GM18505 (cell line): ENCODE data around the gene FANK1.

Experiments used
- ATAC-seq: cut with Tn5 transposase; IDR thresholded peaks from one replicate; pipeline ENCODE4 v1.9.1; 2021; ENCODE audit not compliant: unreplicated experiment
- POLR2A ChIP-seq: IDR thresholded peaks from 4 replicates; pipeline ENCODE4 v1.6.1; 2011; ENCODE audit warnings: borderline replicate concordance; ENCODE audit not compliant: insufficient read depth, insufficient read length; ENCODE audit errors: extremely low read depth

The FANK1 gene, protein sequence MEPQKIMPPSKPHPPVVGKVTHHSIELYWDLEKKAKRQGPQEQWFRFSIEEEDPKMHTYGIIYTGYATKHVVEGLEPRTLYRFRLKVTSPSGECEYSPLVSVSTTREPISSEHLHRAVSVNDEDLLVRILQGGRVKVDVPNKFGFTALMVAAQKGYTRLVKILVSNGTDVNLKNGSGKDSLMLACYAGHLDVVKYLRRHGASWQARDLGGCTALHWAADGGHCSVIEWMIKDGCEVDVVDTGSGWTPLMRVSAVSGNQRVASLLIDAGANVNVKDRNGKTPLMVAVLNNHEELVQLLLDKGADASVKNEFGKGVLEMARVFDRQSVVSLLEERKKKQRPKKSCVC

DNA sequence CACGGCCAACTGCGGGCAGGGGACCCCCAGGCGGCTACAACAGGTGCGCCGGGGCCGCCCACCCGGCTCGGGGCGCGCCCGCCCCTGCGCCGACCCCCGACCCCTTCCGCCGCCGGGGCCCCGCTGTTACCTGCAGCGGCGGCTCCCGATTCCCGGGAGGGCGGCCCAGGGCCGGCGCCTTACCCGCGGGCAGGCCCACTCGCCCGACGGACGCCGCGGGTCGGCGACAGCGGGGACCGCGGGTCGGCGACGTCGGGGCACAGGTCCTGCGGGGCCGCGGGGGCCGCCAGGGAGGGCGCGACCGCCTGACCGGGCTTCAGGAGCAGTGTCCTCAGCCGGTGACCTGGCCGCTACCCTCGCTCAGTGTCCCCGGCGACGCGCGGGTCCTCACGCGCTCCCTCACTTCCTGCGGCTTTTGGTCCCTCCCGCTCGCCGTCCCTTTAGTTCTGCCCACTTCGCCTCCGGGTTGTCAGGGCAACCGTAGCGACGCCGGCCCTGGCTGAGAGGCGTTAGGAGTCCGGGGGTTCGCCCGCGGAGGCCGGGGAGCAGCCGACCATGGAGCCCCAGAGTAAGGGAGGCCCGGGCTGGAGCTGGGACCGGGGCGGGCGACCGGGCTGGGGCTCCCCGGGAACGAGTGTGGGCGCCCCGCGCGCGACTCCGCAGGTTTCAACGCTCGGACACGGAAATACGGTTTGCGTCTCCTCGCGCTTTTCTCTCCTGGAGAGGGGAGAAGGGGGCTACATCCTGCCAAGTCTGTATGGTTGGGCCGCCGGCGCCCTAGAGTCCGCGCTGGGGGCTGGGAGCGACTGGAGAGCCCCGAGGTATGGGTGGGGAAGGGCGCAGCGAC is at the start of gene FANK1:
FANK1 (plus strand) TSS at position 477 of the 847 bp plus-strand sequence; CDS start at position 556, 79 bp downstream.
- ATAC-seq, result peak; percentile 89

DNA sequence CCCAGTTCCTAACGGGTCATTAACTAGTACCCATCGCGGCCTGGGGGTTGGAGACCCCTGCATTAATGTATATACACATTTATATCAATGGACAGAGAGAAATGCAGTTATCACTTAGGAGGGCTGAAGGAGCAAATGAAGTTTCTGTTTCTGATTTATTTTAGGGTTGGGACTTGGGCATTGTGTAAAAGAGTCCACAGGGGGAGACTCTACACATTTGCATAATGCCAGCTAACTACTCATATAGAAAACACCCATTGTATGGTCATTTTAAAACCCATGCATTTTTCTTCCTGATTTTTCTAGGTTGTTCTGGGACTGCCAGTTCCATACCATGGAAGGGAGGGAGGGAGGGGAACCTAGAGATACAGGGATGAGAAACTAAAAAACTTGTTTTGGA is 49.5 kb upstream of the FANK1 start:
- ATAC-seq, result no peak
- no peak for TF ChIP-seq POLR2A

DNA sequence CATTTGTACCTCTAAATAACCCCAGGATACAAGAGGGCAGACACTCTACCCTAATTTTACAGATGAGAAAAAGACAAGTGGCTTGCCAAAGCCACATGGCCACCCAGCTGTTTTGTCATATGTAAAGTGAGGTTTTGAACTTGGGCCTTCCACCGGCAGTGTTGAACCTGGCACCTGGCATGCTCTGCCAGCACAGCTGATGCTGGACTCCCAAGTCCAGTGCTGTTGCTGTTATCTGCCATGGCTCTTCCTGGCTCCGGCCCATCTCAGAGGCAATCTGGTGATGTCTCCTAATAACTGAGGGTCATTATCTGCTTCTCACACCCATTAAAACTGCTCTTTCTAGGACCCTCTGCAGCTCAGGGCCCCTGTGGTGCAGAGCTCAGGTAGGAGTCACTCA is 48.0 kb upstream of the FANK1 start:
- no peak for ATAC-seq
- TF ChIP-seq POLR2A, result no peak

DNA sequence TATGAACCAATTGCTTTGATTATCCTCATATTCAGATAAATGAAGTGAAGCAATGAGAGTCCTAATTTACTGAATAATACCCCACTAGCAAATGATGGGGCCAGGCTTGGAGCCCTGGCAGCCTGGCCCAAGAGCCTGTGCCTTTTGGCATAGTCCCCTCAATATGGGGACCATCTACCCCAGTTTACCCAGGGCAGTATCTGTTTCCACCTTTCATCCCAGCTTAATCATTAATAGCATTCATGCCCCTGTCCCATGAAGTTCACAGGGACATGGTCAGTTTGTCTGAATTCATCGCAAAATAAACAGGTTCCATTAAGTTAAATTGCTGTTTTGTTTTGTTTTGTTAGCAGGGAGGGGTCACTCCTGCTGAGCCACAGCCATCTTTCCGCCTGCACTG is 47.5 kb upstream of the FANK1 start:
- ATAC-seq, result no peak
- TF ChIP-seq POLR2A, result no peak

DNA sequence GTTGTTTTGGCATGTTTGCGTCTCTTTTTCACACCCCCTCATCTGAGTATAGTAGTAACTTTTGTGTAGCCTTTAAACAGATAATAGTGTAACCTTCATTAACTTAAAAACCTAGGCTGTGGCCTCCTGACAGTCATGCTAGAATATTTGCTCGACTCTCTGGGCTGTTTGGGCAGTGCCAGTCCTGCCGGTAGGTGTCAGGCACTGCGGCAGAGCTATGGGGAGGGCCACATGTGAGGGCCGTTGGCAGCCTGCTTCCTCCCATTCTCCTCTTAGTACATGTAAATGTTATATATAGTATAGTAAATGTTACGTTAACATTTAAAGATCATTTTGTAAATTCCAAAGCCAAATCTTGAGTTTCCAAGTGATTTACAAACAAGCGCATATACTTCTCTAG is 46.9 kb upstream of the FANK1 start:
- no peak for ATAC-seq
- TF ChIP-seq POLR2A, result no peak

DNA sequence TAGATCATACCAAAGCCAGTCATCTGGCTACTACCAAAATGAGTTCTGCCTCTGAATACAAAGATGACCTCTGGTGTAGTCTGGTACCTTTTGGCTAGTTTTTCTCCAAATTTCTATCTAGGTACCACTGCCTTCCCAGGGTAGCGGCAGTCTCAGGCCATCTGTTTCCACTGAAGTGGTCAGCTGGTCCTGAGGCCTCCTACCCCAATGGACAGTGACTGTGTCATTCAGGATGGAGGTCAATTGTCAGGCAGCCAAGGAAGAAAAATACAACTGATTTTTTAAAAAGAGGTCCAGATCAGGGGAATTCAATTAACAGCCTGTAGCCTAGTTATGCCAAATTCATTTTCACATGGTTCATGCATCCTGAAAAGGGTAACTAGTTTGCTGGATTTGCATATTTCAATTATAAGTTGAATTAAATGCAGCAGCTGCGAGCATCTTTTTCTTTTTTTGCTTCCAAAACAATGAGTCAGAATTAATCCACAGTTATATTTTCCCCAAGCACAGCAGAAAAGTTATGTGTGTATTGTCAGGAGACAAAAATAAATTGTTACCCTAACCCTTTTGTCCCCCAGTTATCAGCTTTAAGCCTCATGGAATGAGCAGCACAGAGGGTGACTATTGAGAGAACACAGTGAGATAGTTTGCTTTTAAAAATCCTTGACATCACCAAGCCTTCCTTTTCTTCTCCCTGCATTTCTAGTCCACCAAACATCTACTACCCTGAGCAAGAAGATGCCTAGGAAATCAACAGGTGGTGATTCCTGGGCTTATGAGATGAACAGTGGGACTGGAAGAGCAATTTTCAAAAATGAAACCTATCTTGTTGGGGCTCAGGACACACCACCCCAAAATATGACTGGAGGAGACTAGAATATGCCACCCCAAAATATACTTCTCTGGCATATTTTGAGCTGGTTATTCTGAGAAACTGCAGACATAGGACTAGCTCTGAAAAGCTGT is 45.3 kb upstream of the FANK1 start:
- TF ChIP-seq POLR2A, result no peak
- no peak for ATAC-seq

DNA sequence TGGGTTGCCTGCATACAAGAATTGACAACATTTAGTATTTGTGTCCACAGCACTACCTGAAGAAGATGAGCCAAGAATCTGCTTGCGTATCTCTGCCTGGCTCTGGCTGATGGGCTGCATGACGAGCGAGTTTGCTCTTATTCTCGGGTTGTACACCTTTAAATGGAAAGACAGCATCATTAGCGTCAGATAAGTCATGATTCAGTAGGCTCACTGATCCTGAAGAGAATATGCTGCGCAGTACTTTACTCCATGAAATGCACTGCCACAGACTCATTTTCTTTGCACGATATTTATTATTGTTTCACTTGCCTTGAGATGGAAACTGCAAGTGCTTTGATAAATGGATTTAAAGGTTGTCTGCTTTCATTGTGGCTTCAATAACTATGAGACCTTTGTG is 43.9 kb upstream of the FANK1 start:
- no peak for ATAC-seq

DNA sequence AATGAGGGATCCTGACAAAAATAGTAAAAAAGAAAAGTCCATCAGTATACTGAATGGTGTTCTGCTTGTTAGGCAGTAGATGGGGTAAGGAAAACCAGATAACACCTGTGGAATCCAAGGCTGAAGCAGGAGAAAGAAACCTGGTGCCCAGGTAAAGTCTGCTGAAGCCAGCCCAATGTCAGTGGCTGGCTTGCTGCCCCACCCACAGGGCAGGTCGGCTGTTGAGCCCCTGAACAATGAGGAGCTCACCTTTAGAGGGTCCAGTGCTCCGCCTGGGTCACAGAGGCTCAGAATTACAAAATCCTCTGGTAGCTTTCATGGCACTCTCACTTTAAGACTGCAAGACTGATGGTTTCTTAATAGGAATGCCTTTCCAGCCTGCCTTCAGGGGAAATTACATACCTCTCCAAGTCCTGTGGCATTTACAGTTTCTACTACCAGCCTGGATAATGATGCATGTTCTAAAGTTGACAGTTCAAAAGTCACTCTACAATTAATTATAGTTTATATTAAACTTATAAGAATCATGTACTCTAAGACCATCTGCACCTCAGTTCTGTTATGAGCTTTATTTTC is 39.1 kb upstream of the FANK1 start:
- TF ChIP-seq POLR2A, result no peak
- no peak for ATAC-seq

More for the DNA sequence above, 43.9 kb upstream of the FANK1 start:
- no peak for TF ChIP-seq POLR2A

DNA sequence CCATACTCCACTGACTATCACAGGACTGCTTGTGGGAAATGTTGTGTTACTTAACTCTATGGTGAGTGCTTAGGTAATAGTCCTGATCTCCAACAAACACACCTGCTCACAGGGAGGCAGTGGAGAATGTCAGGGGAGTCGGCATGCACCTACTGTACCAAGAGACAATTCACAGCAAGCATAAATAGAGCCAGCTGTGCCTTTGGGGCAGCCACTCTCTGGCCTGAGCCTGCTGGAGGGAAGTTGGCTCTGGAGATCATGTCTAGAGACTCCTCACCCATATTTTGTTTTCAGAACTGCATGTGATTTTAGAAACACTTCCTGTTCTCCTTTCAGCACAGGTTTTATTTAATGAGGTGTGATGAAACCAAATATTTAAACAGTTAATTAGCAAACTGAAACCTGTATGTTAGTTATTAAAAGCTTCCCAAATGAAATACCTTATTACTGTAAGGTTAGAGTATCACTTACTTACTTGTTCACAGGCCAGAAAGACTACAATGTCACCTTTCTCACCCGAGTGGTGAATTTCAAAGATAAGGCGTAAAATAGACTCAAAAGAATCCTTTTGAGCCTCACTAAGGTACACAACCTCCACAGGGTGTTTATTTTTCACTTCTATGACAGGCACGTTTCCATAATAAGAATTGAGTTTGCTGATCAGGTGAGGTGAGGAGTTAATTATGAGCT is 37.1 kb upstream of the FANK1 start:
- TF ChIP-seq POLR2A, result no peak
- no peak for ATAC-seq

DNA sequence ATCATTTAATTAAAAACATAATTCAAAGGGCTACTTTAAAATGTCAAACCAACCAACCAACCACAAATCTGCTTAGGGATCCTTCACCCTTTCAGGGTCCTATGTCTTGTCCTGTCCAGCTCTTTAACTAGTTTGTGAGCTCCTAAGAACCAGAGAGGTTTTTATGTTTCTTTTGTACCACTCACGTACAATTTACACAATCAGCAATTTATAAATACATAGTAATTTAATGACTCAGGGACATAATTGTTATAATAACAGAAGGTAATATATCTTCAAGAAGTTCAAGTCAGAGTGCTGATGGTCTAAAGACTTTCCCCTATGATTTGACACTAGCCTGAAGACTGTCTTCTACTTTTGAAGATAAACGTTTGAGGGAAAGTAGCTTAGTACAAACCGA is 31.2 kb upstream of the FANK1 start:
- ATAC-seq, result no peak
- TF ChIP-seq POLR2A, result no peak

DNA sequence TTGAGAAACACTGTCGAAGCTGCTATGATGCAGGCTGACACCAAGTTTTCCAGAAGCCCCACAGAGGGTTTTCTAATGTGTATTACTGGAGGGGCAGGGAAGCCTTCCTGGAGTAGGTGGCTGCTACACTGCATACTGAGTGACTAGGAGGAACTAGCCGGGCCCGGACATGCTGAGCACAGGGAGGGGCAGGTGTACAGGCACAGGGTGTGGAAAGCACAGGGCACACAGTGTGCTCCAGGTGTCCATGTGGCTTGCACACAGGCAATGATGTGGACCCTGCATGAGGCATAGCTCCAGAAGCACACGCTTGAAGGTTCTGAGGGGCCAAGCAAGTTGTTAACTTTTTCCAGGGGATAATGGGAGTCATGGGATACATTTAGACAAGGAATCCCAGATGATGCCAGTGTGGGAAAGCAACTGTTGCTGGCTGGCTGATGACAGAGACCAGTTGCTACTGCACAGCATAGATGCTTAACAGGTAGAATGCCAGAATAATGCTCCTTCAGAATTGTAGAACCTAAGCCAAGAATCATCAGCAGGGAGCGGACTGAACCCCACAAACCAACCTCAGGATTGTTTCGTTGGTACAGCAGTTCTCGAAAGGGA is 29.8 kb upstream of the FANK1 start:
- TF ChIP-seq POLR2A, result no peak
- ATAC-seq, result no peak

DNA sequence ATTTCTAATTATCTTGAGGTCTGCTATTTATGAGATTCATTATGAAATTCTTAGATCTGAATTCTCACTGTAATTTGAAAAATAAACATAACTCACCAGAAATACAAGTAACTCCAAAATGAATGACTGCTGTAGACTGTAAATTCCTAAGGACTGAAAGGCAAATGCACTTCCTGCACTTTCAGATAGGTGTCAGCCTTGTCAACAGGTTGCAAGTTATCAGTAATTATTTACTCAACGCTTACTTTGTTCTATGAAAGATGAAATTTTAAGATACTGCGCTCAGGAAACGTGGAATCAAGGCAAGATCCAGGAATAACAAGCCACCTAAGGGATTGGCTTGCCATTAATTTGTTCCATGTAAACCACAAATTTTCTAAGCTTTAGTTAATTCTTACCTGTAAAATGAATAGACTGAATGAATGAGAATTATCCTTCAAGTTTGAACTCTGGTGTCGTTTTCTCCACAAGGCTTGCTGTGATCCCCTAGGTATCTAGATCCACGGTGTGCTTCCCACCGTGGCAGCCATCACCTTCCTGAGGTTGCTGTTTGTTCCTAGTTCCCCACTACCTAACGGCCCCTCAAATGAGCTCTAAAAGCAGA is 27.9 kb upstream of the FANK1 start:
- TF ChIP-seq POLR2A, result no peak
- ATAC-seq, result no peak

DNA sequence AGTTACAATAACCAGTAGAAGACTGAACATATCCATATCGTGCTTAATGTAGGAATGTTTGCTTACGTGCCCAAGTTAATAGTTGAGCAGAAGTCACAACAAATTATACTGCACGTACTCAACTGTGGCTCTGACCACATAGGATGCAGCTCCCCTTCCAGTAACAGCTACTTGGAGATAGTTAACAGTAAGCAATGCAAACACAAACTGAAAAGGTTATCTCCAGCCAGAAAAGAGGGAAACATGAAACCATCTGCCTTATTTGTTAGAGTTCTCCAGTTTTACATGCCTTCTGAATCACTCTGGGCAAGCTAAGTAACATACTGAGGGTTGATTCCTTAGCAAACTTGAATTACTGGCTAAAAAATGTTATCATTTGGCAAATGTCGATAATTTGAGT is 25.0 kb upstream of the FANK1 start:
- no peak for TF ChIP-seq POLR2A
- ATAC-seq, result no peak
